ENCODE results near the gene PTK7.

DNA sequence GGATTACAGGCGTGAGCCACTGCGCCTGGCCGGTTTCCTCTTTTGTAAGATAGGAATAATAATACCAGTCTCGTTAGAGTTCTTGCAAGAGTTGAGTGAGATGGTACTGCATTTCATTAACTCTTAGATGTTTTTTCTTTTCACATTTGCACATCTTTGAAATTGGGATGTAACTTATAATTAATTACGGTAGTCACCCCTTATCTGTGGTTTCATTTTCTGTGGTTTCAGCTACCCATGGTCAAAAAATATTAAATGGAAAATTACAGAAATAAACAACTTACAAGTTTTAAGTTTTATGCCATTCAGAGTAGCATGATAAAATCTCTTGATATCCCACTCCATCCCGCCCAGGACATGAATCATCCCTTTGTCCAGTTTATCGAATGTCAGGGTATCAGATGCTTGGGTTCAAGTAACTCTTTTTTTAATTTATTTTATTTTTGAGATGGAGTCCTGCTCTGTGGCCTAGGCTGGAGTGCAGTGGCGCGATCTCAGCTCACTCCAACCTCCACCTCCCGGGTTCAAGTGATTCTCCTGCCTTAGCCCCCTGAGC is 15.4 kb downstream of the PTK7 start:
- TF ChIP-seq RAD21 (IDR thresholded peaks at IDR 0.05; ENCODE audit: low read depth) (no peak), FOXM1 (IDR thresholded peaks at IDR 0.05; ENCODE audit: borderline replicate concordance, low read depth) (no peak), TEAD4 (IDR thresholded peaks at IDR 0.05) (no peak), EP300 (IDR thresholded peaks at IDR 0.05; ENCODE audit: borderline replicate concordance) (no peak), NFIC (IDR thresholded peaks at IDR 0.05) (no peak)

Measured in Ishikawa (cell line).